Mucosa of descending colon (tissue), 3 donors: ENCODE measurements around the gene POLR3K. TPM values are rescaled to one million over a fixed set of nuclear protein-coding genes. Genes with fewer than 3 reads are reported as not detected.
"Not testable (repeated sequence)": the region's sequence is repeated elsewhere in the genome, so short reads cannot be mapped to it uniquely, and the experiment has no call there.

ENCODE experiments used
- ATAC-seq: fragments of 200-7000 bp; cut with Tn5 transposase; one replicate; pipeline ENCODE4 v1.9.1; 2020; ENCODE audit warnings: mild to moderate bottlenecking, moderate library complexity
- DNase-seq, 3 donors: peaks; one replicate each; pipeline ENCODE4 v3.0.0-alpha.2; 2020
- H3K36me3 ChIP-seq: fragments of 200-600 bp; one replicate; pipeline ENCODE4 v1.8.0; 2021; ENCODE audit warnings: low read depth, mild to moderate bottlenecking
- H3K4me1 ChIP-seq: fragments of 200-600 bp; one replicate; pipeline ENCODE4 v1.8.0; 2021; ENCODE audit warnings: low read depth, mild to moderate bottlenecking
- H3K4me3 ChIP-seq: fragments of 200-600 bp; one replicate; pipeline ENCODE4 v1.8.0; 2021; ENCODE audit warnings: mild to moderate bottlenecking
- H3K9me3 ChIP-seq: fragments of 200-600 bp; one replicate; pipeline ENCODE4 v1.8.0; 2021; ENCODE audit warnings: mild to moderate bottlenecking
- intact Hi-C, 2 donors: fragments of 100-400 bp; cut with DNase I in 1 of 2; cut with micrococcal nuclease in 1 of 2; formaldehyde crosslinking; loops; one replicate each; pipeline versions ENCODE4 v1.11.0 to v1.11.1; 2022; cut with DNase I, micrococcal nuclease
- total RNA-seq, 3 donors: library from RNA; stranded (reverse); fragmentation: NEBNext Ultra II Directional in 2 of 3; extraction: Animal tissue kit (Norgen Biotek cat#: 25700) in 2 of 3; gene quantifications; one replicate each; pipeline versions ENCODE4 v1.2.1 to v1.2.4, GENCODE V29; 2021 to 2023
- TF ChIP-seq, protein P1 (sequence below): fragments of 200-600 bp; IDR thresholded peaks from one replicate; pipeline ENCODE4 v1.8.0; 2022; ENCODE audit warnings: antibody characterized with exemption, mild to moderate bottlenecking
- donor health status: DM: no; HTN: no; CAD: no; lungs with moderate emphysema.
- donor health status: DM: no; HTN: no; CAD: no.
- donor health status: DM: no; HTN: yes; CAD: no.

Gene POLR3K
- total RNA-seq, 3 donors from 2014 or later = 10.0 to 13.0 (median 12.6) TPM

GRCh38 chr16:55571-56136, 2.2 kb upstream of the POLR3K start:
- intact Hi-C loops = no loop called here
- no peaks in the 10 kb centered on the region for H3K36me3 ChIP-seq
- H3K4me1 ChIP-seq = peaks cover 10% of the 10 kb centered on the region
- DNase-seq (no peak), ATAC-seq (no peak)
- no peaks in the 10 kb centered on the region for H3K9me3 ChIP-seq
- no peak overlapping the region for H3K4me3 ChIP-seq
- TF ChIP-seq, protein P1, sequence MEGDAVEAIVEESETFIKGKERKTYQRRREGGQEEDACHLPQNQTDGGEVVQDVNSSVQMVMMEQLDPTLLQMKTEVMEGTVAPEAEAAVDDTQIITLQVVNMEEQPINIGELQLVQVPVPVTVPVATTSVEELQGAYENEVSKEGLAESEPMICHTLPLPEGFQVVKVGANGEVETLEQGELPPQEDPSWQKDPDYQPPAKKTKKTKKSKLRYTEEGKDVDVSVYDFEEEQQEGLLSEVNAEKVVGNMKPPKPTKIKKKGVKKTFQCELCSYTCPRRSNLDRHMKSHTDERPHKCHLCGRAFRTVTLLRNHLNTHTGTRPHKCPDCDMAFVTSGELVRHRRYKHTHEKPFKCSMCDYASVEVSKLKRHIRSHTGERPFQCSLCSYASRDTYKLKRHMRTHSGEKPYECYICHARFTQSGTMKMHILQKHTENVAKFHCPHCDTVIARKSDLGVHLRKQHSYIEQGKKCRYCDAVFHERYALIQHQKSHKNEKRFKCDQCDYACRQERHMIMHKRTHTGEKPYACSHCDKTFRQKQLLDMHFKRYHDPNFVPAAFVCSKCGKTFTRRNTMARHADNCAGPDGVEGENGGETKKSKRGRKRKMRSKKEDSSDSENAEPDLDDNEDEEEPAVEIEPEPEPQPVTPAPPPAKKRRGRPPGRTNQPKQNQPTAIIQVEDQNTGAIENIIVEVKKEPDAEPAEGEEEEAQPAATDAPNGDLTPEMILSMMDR = no peak

DNA sequence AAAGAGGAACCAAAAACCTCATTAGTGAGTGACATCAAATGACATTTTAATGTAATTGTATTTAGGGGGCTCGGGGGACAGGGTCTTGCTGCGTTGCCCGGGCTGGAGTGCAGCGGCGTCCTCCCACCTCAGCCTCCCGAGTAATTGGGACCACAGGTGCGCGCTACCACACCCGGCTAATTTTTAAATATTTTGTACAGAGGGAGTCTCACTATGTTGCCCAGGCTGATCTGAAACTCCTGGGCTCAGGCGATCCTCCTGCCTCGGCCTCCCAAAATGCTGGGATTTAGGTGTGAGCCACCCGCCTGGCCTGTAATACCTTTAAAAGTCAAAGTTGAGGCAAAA, 801 bp upstream of the POLR3K start:
- ATAC-seq (no peak), DNase-seq (no peak)
- Histone ChIP-seq H3K4me1 (peaks cover 10% of the 10 kb centered on the region), H3K4me3 (peak overlapping the region; percentile 75), H3K36me3 (no peaks in the 10 kb centered on the region), H3K9me3 (no peaks in the 10 kb centered on the region)
- TF ChIP-seq, protein P1 = no peak
- intact Hi-C loops = no loop called here

GRCh38 chr16:50769-51591, 2.4 kb downstream of the POLR3K start:
- Histone ChIP-seq H3K36me3 (no peaks in the 10 kb centered on the region), H3K4me1 (peaks cover 10% of the 10 kb centered on the region), H3K4me3 (no peak overlapping the region), H3K9me3 (no peaks in the 10 kb centered on the region)
- DNase-seq = no peak
- TF ChIP-seq, protein P1 = no peak
- intact Hi-C loops = no loop called here
- no peak for ATAC-seq

GRCh38 chr16:47234-47633, 6.2 kb downstream of the POLR3K start:
- intact Hi-C loops = no loop called here
- Histone ChIP-seq H3K4me3 (no peak overlapping the region), H3K9me3 (no peaks in the 10 kb centered on the region), H3K36me3 (no peaks in the 10 kb centered on the region), H3K4me1 (no peaks in the 10 kb centered on the region)
- no peak for ATAC-seq
- TF ChIP-seq, protein P1 = no peak
- DNase-seq = peak in 1 of 3 donors; percentile 10

DNA sequence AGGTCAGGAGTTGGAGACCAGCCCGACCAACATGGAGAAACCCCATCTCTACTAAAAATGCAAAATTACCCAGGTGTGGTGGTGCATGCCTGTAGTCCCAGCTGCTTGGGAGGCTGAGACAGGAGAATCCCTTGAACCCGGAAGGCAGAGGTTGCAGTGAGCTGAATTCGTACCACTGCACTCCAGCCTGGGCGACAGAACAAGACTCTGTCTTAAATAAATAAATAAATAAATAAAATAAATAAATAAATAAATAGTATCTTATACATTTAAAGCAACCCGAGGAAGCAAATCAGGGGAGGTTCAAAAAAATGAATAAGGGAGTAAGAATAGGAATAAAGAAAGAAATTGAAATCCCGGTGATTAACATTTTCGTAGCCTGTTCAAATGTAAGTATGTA, 6.9 kb downstream of the POLR3K start:
- H3K36me3 ChIP-seq, ATAC-seq, H3K4me3 ChIP-seq, intact Hi-C loops, H3K9me3 ChIP-seq, H3K4me1 ChIP-seq: not testable (repeated sequence)
- peak in 1 of 3 donors; percentile 2 for DNase-seq

DNA sequence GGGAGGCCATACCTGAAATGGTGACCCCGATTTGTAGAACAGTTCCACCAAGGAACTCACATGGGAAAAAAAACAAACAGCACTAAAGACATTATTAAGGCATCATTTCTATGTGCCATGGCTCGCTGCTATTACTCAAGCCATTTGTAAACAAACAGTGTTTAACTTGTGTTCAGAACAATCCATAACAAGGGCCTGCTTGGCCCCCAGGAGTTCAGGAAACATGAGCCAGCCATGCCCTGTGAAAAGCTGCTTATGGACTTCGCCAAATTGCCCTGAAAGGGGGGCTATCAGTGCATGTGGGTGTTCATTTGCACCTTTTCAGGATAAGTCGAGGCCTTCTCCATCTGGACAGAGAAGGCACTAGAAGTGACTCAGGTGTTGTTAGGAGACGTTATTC, 8.0 kb downstream of the POLR3K start:
- Histone ChIP-seq H3K4me1 (no peaks in the 10 kb centered on the region), H3K36me3 (no peaks in the 10 kb centered on the region), H3K9me3 (no peaks in the 10 kb centered on the region), H3K4me3 (no peak overlapping the region)
- intact Hi-C loops = no loop called here
- DNase-seq = no peak
- ATAC-seq = no peak
- TF ChIP-seq, protein P1 = no peak
